ENCODE results near the gene SSBP4. TPM values are rescaled to one million over a fixed set of nuclear protein-coding genes. Genes with fewer than 3 reads are reported as not detected.

Gene SSBP4
- total RNA-seq, 1 experiment from 2014 or later, result 44.6 TPM

DNA sequence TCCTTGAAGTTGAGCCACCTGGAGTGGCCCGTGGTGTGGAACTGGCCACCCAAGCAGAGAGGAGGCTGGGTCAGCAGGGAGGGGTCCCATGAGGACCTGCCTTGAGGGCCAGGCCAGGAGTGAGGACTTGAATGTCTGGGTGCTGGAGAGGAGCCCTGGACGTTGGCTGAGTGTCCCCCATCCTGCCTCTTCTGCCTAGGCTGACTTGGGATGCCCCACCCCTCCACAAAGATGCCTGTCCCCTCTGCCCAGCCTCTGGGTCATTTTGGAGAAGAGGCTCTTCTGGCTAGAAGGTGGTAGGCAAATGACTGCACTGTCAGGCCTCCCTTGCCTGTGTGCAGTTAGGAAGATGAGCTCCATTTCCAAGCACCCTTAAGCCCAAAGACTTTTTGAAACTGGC lies 1.7 kb downstream of the SSBP4 start:
- DNase-seq (ENCODE audit: low spot score), result no peak

DNA sequence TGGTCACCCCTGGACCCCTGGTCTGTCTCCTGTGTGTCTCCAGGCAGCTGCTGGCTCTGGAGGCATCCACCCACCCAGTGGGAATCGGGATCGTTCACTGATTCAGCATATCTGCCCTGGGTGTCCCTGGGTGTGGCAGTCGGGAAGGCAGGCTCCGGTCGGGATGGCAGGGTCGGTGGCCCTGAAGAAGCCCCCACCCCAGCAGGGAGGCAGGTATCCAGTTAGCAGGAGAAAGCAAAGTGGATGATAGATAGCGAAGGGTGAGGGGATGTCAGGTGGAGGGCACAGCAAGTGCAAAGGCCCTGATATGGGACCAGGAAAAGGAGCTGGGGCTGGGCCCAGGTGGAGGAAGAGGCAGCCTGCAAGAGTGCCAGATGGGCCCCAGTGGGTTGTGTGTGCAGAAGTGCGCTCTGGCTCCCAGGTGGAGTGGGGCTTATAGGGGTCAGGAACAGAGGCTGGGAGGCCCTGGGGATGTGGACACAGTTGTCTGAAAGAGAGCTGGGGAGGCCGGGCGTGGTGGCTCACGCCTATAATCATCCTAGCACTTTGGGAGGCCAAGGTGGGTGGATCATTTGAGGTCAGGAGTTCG lies 2.3 kb downstream of the SSBP4 start:
- DNase-seq (ENCODE audit: low spot score), result no peak

- no peak for DNase-seq (ENCODE audit: low spot score)
Measured at GRCh38 chr19:18422530-18423191, 3.5 kb downstream of the SSBP4 start.

DNA sequence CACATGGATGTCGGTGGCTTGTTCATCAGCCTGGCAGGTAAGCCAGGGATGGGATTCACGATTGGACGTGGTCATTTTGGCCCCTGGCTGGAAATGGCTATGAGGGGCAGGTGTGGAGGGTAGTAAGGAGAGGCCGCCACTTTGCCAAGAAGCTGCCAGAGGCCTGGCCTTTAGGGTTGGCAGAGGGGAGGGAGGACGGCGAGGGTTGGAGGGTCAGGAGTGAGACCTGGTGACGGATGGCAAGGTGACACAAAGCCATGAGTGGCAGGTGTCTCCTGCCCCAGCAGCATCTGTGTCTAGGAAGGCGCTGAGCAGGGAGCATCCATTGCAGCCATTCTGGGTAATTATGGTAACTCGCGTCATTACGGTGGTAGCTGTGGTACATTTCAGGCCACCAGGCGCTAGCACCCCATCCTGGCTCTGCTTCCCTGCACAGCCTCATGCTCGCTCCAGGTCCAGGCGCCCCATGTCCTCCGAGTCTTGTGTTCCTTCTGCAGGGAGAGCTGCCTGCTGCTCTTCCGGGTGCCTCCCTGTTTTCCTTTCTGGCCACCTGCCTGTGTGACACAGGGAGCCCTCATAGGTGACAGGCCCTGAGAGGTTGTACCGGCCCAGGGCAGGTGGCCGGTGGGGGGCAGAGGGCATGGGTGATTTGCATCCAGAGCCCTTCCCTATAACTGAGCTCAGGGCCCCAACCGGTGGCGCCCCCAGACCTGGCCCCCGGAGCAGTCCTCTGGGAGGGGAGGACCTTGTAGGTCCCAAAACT lies 4.2 kb downstream of the SSBP4 start:
- DNase-seq (ENCODE audit: low spot score), result no peak

GRCh38 chr19:18424122-18424889 lies 5.1 kb downstream of the SSBP4 start:
- DNase-seq (ENCODE audit: low spot score), result no peak

DNA sequence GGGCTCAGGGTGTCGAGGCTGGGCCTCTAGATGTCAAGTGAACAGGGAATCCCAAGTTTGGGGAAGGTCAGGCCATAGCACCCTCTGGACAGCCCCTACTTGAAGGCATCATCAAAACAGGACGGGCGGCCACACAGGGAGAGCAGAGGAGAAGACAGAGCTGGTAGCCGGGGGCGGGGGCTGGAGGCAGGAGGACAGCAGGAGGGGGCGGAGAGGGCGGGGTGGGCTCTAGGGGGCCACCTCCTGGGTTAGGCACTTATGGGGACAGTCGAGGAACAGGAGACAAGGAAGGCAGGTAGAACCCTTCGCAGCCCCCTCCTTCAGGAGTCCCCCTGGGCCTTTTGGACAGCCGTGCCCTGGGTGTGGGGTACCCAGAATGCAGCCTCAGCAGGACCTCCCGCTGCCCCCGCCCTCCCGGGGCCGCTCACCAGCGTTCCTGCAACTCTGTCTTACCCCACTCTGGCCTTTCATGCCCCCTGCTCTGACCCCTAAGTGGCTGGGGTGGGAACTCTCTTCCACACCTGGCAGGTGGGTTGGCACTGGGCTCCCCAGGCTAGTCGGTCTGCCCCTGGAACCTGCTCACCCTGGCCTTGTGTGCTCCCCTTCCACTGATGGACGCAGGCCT lies 5.8 kb downstream of the SSBP4 start:
- DNase-seq (ENCODE audit: low spot score), result no peak

GRCh38 chr19:18425515-18426415 lies 6.6 kb downstream of the SSBP4 start:
- DNase-seq (ENCODE audit: low spot score), result no peak

DNA sequence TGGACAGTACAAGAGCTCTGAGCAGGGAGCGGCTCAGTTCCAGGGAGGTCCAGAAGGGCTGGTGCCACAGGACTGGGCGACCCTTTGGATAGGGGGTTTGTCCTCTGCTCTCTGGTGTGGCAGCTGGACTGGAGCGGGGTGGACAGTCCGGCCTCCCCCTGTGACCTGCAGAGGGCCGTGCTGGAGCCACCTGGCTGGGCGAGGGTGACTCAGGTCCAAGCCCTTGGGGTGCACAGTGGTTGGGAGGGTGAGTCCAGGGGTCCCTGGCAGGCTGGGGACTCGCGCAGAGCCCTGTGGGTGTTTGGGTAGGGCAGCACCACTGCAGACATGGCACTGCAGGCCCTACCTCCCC lies 7.2 kb downstream of the SSBP4 start:
- no peak for DNase-seq (ENCODE audit: low spot score)

- no peak for DNase-seq (ENCODE audit: low spot score)
Measured at GRCh38 chr19:18427080-18427742, 8.0 kb downstream of the SSBP4 start.

GRCh38 chr19:18427743-18428113 lies 8.5 kb downstream of the SSBP4 start:
- no peak for DNase-seq (ENCODE audit: low spot score)

DNA sequence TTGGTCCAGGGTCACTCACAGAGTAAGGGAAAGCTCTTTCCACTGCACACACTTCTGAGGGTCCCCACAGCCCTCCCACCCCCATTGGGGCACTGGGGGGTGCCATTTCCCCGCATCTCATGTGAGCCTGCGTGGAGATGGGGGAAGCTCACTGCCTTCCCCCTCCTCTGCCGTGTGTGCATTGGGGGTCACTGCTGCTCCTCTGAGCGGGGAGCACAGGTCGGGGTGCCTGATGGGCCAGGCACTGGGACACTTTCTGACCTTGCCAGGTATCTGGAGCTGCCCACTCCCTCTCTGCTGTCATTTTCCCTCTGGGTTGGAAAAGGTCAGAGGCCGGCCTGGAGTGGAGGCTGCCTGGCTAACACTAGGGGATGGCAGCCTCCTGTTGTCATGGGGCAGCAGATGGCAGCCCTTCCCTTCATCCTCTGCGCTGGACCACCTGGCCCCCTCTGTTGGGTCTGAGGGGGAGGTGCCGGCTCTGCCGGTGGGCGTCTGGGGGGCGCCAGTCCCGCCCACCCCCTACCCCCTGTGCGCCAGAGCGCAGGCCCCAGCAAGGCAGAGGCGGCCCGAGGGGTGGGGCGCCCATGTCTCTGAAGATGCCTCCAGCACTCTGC lies 9.1 kb downstream of the SSBP4 start:
- DNase-seq (ENCODE audit: low spot score), result no peak

DNA sequence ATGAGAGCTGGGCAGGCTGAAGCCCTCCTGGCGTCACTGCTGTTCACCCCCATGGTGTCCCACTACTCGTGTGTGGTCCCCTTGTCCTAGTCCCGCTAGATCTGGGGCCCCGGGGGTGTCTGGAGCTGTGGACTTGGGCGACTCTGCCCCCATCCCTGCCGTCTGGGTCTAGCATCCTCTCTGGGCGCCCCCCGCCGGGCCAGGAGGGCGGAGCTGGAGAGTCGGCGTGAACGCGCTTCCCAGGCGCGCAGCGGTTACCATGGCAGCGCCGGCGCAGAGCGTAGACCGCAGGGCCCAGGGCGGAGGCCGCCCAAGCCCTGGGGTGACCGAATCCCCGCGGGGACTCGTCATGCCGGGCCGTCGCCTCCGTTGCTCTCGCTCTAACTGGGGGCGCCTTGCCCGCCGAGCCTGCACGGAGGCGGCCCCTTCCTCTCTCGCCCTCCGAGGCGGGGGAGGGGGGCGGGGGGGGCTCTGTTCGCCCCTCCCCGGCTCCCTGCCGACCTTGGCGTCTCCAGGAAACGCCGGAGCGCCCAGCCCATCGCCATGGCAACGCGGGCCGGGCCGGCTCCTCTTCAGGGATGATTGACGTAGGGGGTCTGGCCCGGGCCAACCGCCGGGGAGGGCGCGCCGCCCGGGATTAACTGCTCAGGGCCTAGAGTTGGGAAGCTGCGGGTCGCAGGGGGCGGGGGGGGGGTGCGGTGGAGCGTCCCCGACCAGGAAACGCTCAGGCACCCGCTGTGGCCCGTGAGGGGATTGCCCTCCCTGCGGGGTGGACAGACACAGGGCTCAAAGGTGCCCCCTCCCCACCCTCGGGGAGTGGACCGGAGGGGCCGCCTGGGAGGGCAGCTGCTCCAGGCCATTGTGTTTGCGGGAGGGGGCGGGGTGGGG lies 9.8 kb downstream of the SSBP4 start:
- DNase-seq (ENCODE audit: low spot score), result peak; percentile 83

DNA sequence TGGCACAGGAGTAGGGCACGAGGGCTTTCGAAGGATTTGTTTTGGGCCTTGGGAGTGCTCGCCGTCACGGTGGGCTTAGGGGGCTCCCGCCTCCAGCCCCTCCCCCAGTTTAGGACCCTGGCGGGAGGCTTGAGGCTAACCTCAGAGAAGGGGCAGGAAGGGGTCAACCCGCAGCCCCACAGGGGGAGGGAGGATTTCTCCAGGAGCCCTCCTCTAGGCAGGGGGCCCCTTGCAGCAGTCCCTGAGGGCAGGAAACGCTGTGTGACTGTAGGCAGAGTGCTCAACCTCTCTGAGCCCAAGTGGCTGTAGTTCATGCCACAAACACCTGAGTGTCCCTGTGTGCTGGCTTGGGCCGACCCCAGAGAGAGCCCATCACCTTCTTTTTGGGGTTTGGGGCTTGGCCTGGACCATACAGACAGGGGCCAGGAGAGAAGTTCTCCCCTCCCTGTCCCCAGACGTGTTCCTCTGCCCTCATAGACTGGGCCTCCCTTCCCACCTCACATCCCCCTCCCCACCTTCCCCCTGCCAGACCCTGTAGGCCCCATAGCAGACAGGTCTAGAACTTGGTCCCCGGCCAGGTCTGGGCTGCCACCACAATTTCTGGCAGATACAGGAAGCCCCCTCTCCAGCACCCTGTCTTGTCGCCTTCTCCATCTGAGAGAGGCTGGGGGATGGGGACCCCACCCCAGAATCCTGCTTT lies 10.7 kb downstream of the SSBP4 start:
- no peak for DNase-seq (ENCODE audit: low spot score)

DNA sequence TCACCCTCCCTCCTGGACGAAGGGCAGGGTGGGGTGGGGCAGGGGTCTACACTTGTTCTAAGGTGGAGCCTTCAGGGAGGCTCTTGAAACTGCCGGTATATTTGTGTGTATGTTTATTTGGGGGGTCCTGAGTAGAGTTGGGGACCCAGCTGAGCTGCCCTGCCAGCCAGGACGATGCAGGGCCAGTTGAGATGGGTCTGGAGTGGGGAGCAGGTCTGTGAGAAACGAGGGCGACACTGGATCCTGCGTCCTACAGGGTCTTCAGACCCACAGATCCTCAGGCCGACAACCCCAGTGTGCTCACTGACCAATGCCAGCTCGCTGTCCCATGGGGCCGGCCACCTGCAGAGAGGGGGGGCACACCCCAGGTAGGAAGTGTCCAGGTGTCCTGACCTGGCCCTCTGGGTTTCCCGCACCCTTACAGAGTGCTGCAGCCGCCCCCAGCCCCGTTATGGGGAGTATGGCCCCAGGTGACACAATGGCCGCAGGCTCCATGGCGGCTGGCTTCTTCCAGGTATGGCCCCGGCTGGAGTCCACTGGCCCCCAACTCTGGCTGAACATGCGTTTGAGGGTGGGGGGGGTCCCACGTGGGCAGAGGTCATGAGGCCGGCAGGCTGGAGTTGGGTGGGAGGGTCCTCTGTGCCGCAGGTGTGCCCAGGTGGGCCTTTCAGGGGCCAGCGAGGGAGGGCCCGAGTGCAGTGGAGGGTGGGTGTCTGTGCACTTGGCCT lies 11.4 kb downstream of the SSBP4 start:
- DNase-seq (ENCODE audit: low spot score), result no peak

GRCh38 chr19:18431351-18432197 lies 12.4 kb downstream of the SSBP4 start:
- DNase-seq (ENCODE audit: low spot score), result no peak

DNA sequence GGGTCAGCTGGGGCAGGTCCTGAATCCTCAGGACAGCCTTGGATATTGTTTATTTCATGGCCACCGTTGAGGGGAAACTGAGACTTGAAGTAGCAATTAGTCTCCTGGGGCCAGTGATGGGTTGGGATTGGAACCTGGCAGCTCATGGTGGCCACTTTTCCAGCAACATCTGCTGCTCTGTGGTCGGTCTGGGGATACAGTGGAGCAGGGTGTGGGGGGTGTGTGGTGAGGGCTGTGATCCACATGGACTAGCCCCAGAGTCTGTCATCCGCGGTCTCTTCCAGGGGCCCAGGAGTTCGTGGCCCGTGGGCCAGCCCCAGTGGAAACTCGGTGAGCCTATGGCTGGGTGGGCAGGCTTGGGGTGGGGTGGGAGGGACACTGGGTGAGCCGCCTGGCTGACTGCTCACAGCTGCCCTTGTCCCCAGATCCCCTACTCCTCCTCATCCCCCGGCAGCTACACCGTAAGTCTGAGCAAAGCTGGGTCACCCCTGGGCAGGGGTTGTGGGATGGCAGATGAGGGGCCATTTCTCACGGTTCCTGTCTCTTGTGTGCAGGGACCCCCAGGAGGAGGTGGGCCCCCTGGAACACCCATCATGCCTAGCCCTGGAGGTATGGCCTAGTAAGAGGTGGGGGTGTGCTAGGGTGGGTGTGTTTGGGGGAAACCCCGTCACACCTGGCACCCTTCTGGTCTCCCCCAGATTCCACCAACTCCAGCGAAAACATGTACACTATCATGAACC lies 13.2 kb downstream of the SSBP4 start:
- DNase-seq (ENCODE audit: low spot score), result no peak

Data from H4 (cell line).